Gastrocnemius medialis (tissue), 4 donors: ENCODE results near the gene NEMF.

Experiments
- CTCF ChIP-seq, 5 experiments: fragments of 450-650 bp in 3 of 5; fragments of 200-600 bp in 2 of 5; sonication (generic) in 2 of 5; IDR thresholded peaks in 4 of 5; conservative IDR thresholded peaks in 1 of 5; 1 replicate in 4 of 5; 2 replicates in 1 of 5; pipeline ENCODE4 v1.5.1; 2016 to 2019; ENCODE audit warnings: antibody characterized with exemption in 5 of 5, mild to moderate bottlenecking in 3 of 5, moderate library complexity in 3 of 5
- POLR2A ChIP-seq, 2 donors: fragments of 450-650 bp; IDR thresholded peaks; one replicate each; pipeline ENCODE4 v1.6.1; 2017; ENCODE audit warnings: antibody characterized with exemption in 2 of 2, mild to moderate bottlenecking in 2 of 2, moderate library complexity in 2 of 2

- TF ChIP-seq CTCF (IDR thresholded peaks at IDR 0.05 in 4 of 5, conservative IDR thresholded peaks at IDR 0.05 in 1 of 5) (no peak), POLR2A (IDR thresholded peaks at IDR 0.05) (no peak)
Observed at GRCh38 chr14:49792618-49793017, 60.0 kb downstream of the NEMF start.
